ENCODE measurements around the gene TK2.
"Not testable (repeated sequence)": the region's sequence is repeated elsewhere in the genome, so short reads cannot be mapped to it uniquely, and the experiment has no call there.

The TK2 gene

DNA sequence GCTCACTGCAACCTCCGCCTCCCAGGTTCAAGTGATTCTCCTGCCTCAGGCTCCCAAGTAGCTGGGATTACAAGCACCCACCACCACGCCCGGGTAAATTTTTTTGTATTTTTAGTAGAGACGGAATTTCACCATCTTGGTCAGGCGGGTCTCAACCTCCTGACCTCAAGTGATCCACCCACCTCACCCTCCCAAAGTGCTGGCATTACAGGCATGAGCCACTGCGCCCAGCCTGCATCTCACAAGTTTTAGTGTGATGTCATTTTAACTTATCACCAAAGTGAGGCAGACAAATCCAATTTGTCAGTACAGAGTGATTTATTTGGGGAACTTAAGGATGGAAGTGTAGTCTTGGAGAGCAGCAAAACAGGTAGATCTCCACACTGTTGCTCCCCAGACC, 83.3 kb downstream of the TK2 start:
- DNase-seq (ENCODE audit: low read depth): not testable (repeated sequence)

DNA sequence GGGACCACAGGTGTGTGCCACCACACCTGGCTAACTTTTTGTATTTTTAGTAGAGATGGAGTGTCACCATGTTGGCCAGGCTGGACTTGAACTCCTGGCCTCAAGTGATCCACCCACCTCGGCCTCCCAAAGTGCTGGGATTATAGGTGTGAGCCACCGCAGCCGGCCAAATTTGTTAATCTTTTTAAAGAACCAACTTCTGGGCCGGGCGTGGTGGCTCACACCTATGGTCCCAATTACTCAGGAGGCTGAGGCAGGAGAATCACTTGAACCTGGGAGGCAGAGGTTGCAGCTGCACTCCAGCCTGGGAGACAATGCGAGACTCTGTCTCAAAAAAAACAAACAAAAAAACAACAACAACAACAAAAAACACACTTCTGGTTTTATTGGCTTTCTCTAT, 84.0 kb downstream of the TK2 start:
- DNase-seq (ENCODE audit: low read depth): not testable (repeated sequence)

DNA sequence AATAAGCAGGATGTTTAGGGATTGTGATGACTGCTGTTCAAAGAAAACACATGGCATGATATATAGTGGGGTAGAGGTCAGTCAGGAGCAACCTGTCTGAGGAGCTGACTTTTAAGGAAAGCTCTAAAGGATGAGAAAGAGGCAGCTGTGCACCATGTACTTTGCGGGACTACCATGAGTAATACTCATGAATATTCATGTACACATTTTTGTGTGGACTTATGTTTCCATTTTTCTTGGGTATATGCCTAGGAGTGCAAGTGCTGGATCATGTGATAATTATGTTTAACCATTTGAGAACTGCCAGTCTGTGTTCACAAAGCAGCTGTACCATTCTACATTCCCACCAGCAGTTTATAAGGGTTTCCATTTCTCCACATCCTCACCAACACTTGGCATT, 87.0 kb downstream of the TK2 start:
- no peak for DNase-seq (ENCODE audit: low read depth)

DNA sequence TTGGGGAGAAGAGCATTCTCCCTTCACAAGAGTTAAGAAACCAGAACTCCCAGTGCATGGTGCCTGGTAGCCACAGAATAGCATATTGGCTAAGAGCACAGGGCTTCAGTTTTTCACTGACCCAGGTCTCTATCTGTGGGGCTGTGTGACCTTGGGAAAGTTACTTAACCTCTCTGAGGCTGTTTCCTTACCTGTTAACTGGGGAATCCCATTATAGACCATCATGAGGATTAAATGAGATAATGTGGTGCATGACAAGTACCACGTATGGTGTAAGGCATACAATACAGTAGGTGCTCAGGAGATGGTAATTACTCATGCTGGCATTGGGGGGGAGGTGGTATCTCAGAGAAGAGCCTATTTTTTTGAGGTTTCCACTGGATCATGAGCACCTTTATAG, 89.2 kb downstream of the TK2 start:
- DNase-seq (ENCODE audit: low read depth): no peak

DNA sequence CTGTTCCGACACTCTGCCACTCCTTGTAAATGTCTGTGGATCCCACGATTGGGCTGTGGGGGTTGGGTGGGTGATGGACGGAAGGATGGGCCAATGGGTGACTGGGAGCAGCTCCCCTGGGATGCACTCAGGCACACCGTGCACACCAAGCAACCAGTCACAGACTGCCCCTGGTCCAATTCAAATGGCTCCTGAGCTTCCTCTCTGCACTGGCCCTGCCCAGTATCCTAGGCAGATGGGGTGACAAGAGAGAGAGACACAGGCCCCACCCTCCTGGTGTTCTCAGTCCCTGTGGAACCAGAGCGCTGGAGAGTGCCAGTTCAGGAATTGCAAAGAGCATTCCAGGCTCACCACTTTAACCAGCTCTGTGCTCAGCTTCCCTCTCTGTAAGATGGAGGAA, 90.0 kb downstream of the TK2 start:
- DNase-seq (ENCODE audit: low read depth): peak; percentile 17

DNA sequence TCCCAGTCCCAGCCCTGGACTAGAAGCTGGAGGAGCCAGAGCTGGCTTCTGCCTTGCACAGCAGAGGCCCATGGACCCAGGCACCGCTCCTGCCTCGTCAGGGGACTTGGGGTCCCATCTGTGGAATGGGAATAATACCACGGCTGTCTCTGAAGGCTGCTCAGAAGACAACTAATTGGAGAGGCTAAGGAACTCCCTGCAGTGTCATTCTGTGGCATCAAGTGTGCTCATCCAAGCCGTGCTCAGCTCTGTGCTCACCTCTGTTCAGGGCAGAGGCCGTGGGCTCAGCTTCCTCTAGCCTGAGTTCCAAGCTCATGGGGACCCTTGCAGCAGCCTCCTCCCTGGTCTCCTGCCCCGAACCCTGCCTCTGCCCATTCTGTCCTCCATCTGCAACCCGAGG, 91.1 kb downstream of the TK2 start:
- no peak for DNase-seq (ENCODE audit: low read depth)

DNA sequence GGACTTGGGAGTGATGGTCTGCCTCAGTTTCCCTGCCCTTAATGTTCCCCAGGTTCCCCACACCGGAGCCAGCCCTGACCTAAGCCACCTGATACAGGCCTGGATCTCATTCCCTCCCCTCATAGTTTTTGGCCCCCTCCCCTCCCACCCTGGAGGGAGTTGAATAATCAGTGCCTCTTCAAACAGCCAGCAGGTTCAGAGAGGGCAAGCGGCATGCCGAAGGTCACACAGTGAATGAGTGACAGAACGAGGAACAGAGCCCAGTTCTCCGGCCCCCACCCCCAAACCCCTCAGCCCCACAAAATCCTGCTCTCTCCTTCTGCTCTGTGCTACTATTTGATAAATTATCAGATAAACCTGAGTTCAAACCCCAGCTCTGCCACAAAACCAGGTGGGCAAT, 91.6 kb downstream of the TK2 start:
- no peak for DNase-seq (ENCODE audit: low read depth)

Measured in EH (cell line).